ENCODE measurements around the gene TMA7B.

The TMA7B gene

GRCh38 chr22:39925273-39925672, 34.9 kb upstream of the TMA7B start:
- no peak for DNase-seq (ENCODE audit: low spot score in 2 of 2)
- Mint-ChIP-seq H3K27ac (ENCODE audit: low read depth) (peak overlapping the region; percentile 93), H3K4me1 (peaks cover 64% of the 10 kb centered on the region), H3K4me3 (no peak overlapping the region), H3K9me3 (no peaks in the 10 kb centered on the region), H3K36me3 (ENCODE audit: insufficient read depth) (peaks cover 42% of the 10 kb centered on the region), H3K27me3 (no peaks in the 10 kb centered on the region)
- no peak for ATAC-seq (replicated peaks; ENCODE audit: extremely low read depth, poor library complexity, severe bottlenecking)

DNA sequence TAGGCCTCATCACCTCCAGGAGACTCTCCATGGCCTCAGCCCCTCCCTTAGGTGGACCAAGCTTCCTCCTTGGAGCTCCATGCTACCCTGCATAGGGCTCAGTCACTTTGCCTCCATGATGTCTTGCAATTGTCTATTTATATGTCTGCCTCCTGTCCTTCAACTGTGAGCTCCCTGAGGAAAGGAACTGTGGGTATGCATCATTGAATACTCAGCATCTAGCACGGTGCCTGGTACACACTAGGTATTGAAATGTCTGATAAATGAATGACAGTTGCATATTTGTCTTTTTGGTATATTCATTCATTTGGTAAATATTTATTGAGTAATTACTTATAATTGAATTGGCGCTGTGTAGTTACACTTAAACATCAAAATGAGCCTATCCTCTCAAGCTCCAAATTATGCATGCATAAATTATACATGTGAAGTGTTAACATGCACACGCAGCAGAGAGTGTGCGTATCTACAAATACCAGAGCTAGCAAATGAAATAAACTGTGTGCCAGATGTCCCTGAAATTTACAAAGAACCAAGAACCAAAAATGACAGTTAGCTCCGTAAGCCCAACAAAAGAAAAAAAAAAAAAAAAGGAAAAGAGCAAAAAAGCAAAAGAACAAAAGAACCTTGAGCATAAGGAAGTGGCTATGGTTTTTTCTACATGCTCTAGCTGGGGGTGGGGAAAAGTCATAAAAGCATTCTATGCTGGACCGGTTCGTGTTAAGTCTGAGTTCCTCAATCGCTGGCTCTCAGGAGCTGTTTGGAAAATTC, 34.1 kb upstream of the TMA7B start:
- ATAC-seq (replicated peaks; ENCODE audit: extremely low read depth, poor library complexity, severe bottlenecking) (peak; percentile 45), DNase-seq (ENCODE audit: low spot score in 2 of 2) (no peak)
- Mint-ChIP-seq H3K27me3 (no peaks in the 10 kb centered on the region), H3K36me3 (ENCODE audit: insufficient read depth) (peaks cover 34% of the 10 kb centered on the region), H3K27ac (ENCODE audit: low read depth) (peak overlapping the region; percentile 93), H3K4me3 (no peak overlapping the region), H3K9me3 (no peaks in the 10 kb centered on the region), H3K4me1 (peaks cover 56% of the 10 kb centered on the region)

DNA sequence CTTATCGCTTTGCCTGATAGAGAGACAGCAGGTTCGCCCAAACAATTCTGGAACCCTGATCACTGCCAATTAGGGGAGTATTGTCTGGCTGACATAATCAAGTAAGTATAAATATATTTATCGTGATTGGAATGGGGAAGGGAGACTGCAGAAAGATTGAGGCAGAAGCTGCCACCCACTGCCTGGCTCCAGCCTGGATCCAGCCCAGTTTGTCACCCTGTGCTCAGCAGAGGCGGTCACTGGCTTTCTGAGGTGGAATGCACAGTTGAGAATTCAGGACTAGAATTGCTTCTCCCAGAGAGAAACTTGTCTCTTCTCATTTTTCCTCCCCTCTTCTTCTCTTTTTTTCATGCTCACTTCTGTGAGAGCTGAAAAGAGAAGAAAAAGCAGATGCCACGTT, 33.4 kb upstream of the TMA7B start:
- ATAC-seq (replicated peaks; ENCODE audit: extremely low read depth, poor library complexity, severe bottlenecking) (no peak), DNase-seq (ENCODE audit: low spot score in 2 of 2) (no peak)
- H3K27me3 Mint-ChIP-seq: no peaks in the 10 kb centered on the region
- H3K4me1 Mint-ChIP-seq: peaks cover 50% of the 10 kb centered on the region
- no peaks in the 10 kb centered on the region for H3K9me3 Mint-ChIP-seq
- H3K27ac Mint-ChIP-seq (ENCODE audit: low read depth): peak overlapping the region; percentile 81
- H3K4me3 Mint-ChIP-seq: no peak overlapping the region
- peaks cover 30% of the 10 kb centered on the region for H3K36me3 Mint-ChIP-seq (ENCODE audit: insufficient read depth)

DNA sequence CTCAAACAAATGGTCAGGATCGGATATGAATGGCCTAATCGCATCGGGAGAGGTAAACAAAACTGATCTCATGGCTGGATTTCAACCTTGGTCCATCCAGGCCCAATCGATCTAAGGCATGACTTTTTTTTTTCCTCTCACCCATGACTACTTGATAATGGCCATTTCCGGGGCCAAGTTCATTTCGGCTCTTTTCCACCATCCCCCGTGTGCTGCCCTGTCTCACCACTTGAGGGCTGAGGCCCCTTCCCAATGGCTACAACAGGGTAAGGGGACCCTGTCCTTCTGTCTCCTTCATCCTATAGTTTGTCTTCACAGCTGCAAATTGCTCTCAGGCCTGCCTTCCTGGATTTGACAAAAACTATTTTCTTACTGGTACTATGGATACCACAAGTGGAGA, 32.7 kb upstream of the TMA7B start:
- peaks cover 28% of the 10 kb centered on the region for H3K36me3 Mint-ChIP-seq (ENCODE audit: insufficient read depth)
- peak overlapping the region; percentile 81 for H3K27ac Mint-ChIP-seq (ENCODE audit: low read depth)
- no peak for ATAC-seq (replicated peaks; ENCODE audit: extremely low read depth, poor library complexity, severe bottlenecking)

GRCh38 chr22:39928536-39929520, 31.4 kb upstream of the TMA7B start:
- no peak for DNase-seq (ENCODE audit: low spot score in 2 of 2)
- Mint-ChIP-seq H3K4me1 (peaks cover 42% of the 10 kb centered on the region), H3K36me3 (ENCODE audit: insufficient read depth) (peaks cover 33% of the 10 kb centered on the region), H3K27me3 (no peaks in the 10 kb centered on the region), H3K4me3 (no peak overlapping the region), H3K27ac (ENCODE audit: low read depth) (peak overlapping the region; percentile 81), H3K9me3 (no peaks in the 10 kb centered on the region)
- no peak for ATAC-seq (replicated peaks; ENCODE audit: extremely low read depth, poor library complexity, severe bottlenecking)

More for the DNA sequence above, 32.7 kb upstream of the TMA7B start:
- no peak for DNase-seq (ENCODE audit: low spot score in 2 of 2)
- Mint-ChIP-seq H3K27me3 (no peaks in the 10 kb centered on the region), H3K4me3 (no peak overlapping the region), H3K9me3 (no peaks in the 10 kb centered on the region), H3K4me1 (peaks cover 42% of the 10 kb centered on the region)

DNA sequence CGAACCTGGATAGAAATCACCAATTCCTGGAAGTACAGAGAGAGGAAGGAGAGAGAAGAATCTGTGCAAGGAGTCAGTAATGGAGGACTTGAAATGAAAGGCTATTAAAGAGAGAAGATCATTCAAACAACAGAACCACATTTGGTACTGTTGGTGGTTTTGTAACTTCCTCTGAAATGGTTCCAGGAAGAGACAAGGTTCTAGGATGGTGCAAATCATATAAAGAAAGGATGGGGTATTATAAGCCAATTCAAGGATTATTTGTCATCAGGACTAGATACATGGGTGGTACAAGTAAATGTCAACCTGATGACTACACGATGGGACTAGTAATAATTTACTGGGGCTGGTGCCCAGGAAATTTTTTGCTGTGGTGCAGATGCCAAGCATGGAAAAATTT, 28.9 kb upstream of the TMA7B start:
- DNase-seq (ENCODE audit: low spot score in 2 of 2) (no peak), ATAC-seq (replicated peaks; ENCODE audit: extremely low read depth, poor library complexity, severe bottlenecking) (no peak)
- Mint-ChIP-seq H3K9me3 (no peaks in the 10 kb centered on the region), H3K36me3 (ENCODE audit: insufficient read depth) (peaks cover 27% of the 10 kb centered on the region), H3K4me3 (no peak overlapping the region), H3K27ac (ENCODE audit: low read depth) (no peak overlapping the region), H3K27me3 (no peaks in the 10 kb centered on the region), H3K4me1 (peaks cover 42% of the 10 kb centered on the region)

GRCh38 chr22:39932166-39932565, 28.0 kb upstream of the TMA7B start:
- Mint-ChIP-seq H3K36me3 (ENCODE audit: insufficient read depth) (peaks cover 28% of the 10 kb centered on the region), H3K27me3 (no peaks in the 10 kb centered on the region), H3K9me3 (no peaks in the 10 kb centered on the region), H3K4me3 (no peak overlapping the region), H3K4me1 (peaks cover 46% of the 10 kb centered on the region), H3K27ac (ENCODE audit: low read depth) (no peak overlapping the region)
- ATAC-seq (replicated peaks; ENCODE audit: extremely low read depth, poor library complexity, severe bottlenecking): no peak
- DNase-seq (ENCODE audit: low spot score in 2 of 2): no peak

- H3K27ac Mint-ChIP-seq (ENCODE audit: low read depth): peak overlapping the region; percentile 98
- peaks cover 56% of the 10 kb centered on the region for H3K4me1 Mint-ChIP-seq
- DNase-seq (ENCODE audit: low spot score in 2 of 2): peak in 1 of 2 donors; percentile 54
- no peaks in the 10 kb centered on the region for H3K27me3 Mint-ChIP-seq
- H3K9me3 Mint-ChIP-seq: no peaks in the 10 kb centered on the region
- peaks cover 29% of the 10 kb centered on the region for H3K36me3 Mint-ChIP-seq (ENCODE audit: insufficient read depth)
- ATAC-seq (replicated peaks; ENCODE audit: extremely low read depth, poor library complexity, severe bottlenecking): peak; percentile 52
- H3K4me3 Mint-ChIP-seq: peak overlapping the region; percentile 77
These were observed 27.1 kb upstream of the TMA7B start for GRCh38 chr22:39932918-39933649.

DNA sequence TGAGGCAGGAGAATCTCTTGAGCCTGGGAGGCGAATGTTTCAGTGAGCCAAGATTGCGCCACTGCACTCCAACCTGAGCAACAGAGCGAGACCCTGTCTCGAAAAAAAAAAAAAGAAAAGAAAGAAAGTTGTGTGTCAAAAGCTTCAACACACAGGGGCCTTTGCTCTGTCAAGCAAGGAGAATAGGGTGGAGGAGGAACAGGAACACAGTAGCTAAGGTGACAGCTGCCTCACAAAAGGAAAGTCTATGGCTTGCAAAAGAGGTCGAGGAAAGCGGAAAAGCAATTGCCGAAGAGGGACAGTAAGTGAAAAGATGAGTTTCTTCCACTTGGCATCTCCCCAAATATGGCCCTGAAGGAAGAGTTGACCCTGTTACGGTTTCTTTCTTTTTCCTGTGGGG, 26.5 kb upstream of the TMA7B start:
- DNase-seq (ENCODE audit: low spot score in 2 of 2): no peak
- no peaks in the 10 kb centered on the region for H3K27me3 Mint-ChIP-seq
- H3K36me3 Mint-ChIP-seq (ENCODE audit: insufficient read depth): peaks cover 27% of the 10 kb centered on the region
- peaks cover 62% of the 10 kb centered on the region for H3K4me1 Mint-ChIP-seq
- H3K4me3 Mint-ChIP-seq: peak overlapping the region; percentile 77
- no peak for ATAC-seq (replicated peaks; ENCODE audit: extremely low read depth, poor library complexity, severe bottlenecking)
- no peaks in the 10 kb centered on the region for H3K9me3 Mint-ChIP-seq
- peak overlapping the region; percentile 98 for H3K27ac Mint-ChIP-seq (ENCODE audit: low read depth)

DNA sequence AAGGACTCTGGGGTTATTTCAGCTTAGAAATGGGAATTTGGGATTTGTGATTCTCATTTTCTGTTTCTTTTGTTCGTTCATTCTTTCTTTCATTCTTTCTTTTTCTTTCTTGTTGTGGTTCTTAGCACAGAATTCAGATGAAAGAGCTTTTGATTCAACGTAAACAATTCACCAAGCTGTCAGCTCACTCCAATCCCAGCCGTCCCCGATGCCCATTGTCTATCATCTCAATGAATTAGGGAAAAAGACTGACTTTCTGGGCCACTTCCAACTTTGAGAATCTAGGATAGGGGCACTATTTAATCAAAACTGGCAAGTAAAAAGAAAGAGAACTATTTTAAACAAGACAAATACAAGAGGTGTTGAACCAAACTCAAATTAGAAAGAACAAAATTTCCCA, 25.1 kb upstream of the TMA7B start:
- peak overlapping the region; percentile 98 for H3K27ac Mint-ChIP-seq (ENCODE audit: low read depth)
- H3K9me3 Mint-ChIP-seq: no peaks in the 10 kb centered on the region
- ATAC-seq (replicated peaks; ENCODE audit: extremely low read depth, poor library complexity, severe bottlenecking) (no peak), DNase-seq (ENCODE audit: low spot score in 2 of 2) (no peak)
- H3K4me3 Mint-ChIP-seq: peak overlapping the region; percentile 77
- H3K27me3 Mint-ChIP-seq: no peaks in the 10 kb centered on the region
- peaks cover 72% of the 10 kb centered on the region for H3K4me1 Mint-ChIP-seq
- peaks cover 31% of the 10 kb centered on the region for H3K36me3 Mint-ChIP-seq (ENCODE audit: insufficient read depth)

DNA sequence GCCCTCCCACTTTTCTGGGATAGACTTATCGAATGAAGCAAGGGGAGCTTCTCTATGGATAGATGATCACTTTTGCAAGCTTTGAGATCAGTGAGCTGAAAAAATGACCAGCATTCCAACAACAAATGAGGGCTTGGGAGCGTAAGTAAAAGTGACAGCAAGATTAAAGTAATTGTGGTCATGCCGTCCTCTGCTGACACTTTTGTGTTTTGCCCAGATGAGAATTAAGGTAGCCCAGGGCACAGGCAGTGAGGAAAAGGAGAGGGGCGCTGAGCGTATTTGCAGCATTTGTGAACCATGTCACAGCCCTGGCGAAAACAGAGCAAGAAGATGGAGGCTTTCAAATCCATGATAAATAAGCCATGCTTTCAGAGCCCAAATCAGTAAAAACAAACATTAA, 24.6 kb upstream of the TMA7B start:
- Mint-ChIP-seq H3K9me3 (no peaks in the 10 kb centered on the region), H3K27ac (ENCODE audit: low read depth) (peak overlapping the region; percentile 98), H3K4me3 (peak overlapping the region; percentile 77), H3K36me3 (ENCODE audit: insufficient read depth) (peaks cover 31% of the 10 kb centered on the region), H3K27me3 (no peaks in the 10 kb centered on the region), H3K4me1 (peaks cover 77% of the 10 kb centered on the region)
- DNase-seq (ENCODE audit: low spot score in 2 of 2): no peak
- ATAC-seq (replicated peaks; ENCODE audit: extremely low read depth, poor library complexity, severe bottlenecking): no peak

GRCh38 chr22:39936523-39937145, 23.6 kb upstream of the TMA7B start:
- peak overlapping the region; percentile 98 for H3K27ac Mint-ChIP-seq (ENCODE audit: low read depth)
- ATAC-seq (replicated peaks; ENCODE audit: extremely low read depth, poor library complexity, severe bottlenecking) (no peak), DNase-seq (ENCODE audit: low spot score in 2 of 2) (no peak)
- H3K27me3 Mint-ChIP-seq: no peaks in the 10 kb centered on the region
- H3K4me3 Mint-ChIP-seq: peak overlapping the region; percentile 77
- H3K36me3 Mint-ChIP-seq (ENCODE audit: insufficient read depth): peaks cover 32% of the 10 kb centered on the region
- H3K4me1 Mint-ChIP-seq: peaks cover 86% of the 10 kb centered on the region
- H3K9me3 Mint-ChIP-seq: no peaks in the 10 kb centered on the region

Data from central memory CD8-positive, alpha-beta T cell (primary cell).